Epidermal melanocyte (primary cell): ENCODE measurements around the gene SORBS2.

Experiments
- DNase-seq: peaks from one replicate; pipeline ENCODE4 v3.0.0; 2011; ENCODE audit warnings: low spot score; ENCODE audit not compliant: insufficient read length

SORBS2 gene

GRCh38 chr4:185775792-185776555 lies 36.0 kb downstream of the SORBS2 start:
- no peak for DNase-seq

GRCh38 chr4:185774845-185775680 lies 36.9 kb downstream of the SORBS2 start:
- DNase-seq, result no peak

- DNase-seq, result no peak
Observed at GRCh38 chr4:185774131-185774653, 37.8 kb downstream of the SORBS2 start.

- no peak for DNase-seq
Observed at GRCh38 chr4:185773419-185773818, 38.6 kb downstream of the SORBS2 start.

GRCh38 chr4:185772391-185773093 lies 39.5 kb downstream of the SORBS2 start:
- no peak for DNase-seq

DNA sequence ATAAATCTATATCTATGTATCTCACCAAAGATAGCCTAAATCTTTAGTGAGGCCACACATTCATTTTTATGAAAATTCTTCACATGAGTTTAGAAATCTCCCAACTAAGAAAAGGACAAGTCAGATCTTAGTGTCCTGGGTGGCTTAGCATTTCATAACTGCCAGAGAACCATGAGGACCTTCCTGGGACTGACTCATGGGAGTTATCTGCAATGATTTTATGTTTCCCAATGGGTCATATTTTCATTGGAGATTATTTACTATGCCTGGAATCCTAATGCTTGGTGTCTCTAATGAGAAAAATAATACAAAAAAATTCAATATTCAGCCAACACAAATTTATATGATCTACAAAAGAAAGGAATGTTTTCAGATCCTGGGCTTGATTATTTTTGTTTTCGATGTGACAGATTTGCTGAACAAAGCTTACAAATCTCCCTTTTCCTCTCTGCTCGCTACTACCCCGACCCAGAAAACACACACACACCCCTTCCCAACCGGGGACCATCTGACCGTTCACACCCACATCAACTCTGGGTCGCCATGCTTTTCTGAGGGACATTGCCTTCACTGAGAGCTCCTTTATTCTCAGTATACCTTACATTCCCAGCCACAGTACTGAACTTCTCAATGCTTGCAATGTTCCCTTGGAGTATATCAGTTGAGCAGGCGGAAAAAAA lies 40.1 kb downstream of the SORBS2 start:
- no peak for DNase-seq

- no peak for DNase-seq
Observed at GRCh38 chr4:185767528-185767927, 44.5 kb downstream of the SORBS2 start.

DNA sequence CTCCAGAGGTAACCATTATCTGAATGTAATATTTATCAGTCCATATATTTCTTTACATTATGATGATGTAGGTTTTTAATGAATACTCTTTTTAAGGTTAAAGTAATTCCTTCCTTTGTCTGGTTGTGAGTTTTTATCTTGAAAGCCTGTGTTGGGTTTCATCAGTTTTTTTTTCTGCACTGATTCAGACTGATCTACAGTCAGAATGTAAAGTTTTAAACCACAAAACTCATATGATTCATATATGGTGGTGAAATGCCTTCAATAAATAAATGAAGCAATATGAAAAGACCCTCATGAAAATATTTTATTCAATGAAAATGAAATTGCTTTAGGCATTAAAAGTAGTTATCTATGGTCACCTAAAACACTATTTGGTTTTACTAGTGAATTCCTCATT lies 47.1 kb downstream of the SORBS2 start:
- DNase-seq, result no peak

- no peak for DNase-seq
Observed at GRCh38 chr4:185761352-185762235, 50.4 kb downstream of the SORBS2 start.

DNA sequence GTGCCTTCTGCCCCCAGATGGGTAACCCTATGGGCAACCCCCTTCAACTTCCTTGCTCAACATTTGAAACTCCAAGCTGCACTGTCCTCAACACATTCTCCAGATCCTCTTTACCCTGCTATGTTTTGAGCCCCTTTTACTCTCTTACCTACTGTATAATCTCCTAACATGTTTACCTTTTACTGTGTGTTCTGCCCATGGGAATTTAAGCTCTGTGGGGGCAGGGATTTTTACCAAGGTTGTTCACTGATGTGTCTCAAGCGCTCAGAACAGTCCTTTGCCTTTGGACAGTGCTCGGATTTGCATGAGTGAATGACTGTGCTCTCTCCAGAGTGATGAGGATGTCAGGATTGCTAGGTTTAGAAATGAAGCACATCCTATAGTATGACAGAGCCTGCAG lies 53.2 kb downstream of the SORBS2 start:
- DNase-seq, result no peak

GRCh38 chr4:185755451-185755850 lies 56.5 kb downstream of the SORBS2 start:
- DNase-seq, result no peak

- DNase-seq, result no peak
Observed at GRCh38 chr4:185754961-185755360, 57.0 kb downstream of the SORBS2 start.

- DNase-seq, result no peak
Observed at GRCh38 chr4:185752872-185753271, 59.1 kb downstream of the SORBS2 start.

DNA sequence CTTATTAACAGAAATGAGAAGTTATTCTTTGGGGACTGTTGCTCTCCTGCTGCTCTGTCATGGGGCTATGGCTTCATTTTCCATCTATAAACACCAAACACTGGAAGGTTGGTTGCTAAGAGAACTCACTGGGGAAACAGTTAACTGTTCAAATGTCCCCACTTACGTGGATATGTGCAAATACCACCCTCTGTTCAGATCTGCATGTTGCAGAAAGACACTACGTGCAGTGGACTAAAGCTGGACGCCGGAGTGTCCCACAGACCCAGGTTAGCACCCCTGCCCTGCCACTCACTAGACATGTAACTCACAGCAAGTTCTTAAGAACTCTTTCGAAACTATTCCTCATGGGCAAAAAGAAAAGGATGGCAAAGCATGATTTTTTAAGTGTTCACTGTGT lies 62.1 kb downstream of the SORBS2 start:
- no peak for DNase-seq

DNA sequence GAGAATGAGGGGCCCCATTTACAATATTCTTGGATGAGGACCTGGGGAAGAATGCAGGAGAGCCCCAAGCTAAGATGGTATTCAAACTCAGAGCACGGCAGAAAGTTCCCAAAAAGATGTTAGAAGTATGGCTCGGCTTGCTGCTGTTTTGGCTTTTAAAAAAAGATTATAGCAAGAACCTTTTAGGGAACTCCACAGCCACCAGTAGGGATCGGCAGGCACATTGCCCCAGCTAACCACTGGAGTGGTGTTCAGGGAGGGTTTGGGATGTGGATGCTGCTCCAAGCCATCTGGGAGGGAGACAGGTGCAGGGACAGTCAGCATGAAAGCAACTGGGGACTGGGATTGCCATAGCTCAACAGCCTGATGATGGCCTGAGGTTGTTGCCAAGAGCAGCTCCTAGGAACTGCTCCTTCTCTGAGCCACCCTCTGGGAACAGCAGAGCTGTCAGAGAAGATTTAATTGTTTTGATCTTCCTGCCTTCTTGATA lies 63.0 kb downstream of the SORBS2 start:
- DNase-seq, result no peak

DNA sequence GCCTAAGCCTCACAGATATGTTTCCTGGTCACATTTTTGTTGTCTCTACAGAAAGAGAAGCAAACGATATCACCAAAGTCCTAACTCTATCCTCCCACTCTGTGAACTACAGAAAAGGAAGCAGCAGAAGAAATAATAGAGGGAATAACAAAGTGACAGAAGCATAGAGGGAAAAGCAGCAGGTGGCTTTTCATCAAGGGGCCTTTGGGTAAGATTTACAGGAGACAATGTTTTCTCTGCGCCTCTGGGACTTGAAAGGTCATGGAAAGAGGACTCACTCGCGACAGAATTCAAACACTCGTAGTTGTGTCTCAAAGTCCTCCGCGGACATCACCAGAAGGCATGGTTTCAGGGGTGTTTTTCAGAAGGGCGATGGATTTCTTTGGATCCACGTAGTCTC lies 66.1 kb downstream of the SORBS2 start:
- no peak for DNase-seq

GRCh38 chr4:185744946-185745345 lies 67.0 kb downstream of the SORBS2 start:
- DNase-seq, result no peak

DNA sequence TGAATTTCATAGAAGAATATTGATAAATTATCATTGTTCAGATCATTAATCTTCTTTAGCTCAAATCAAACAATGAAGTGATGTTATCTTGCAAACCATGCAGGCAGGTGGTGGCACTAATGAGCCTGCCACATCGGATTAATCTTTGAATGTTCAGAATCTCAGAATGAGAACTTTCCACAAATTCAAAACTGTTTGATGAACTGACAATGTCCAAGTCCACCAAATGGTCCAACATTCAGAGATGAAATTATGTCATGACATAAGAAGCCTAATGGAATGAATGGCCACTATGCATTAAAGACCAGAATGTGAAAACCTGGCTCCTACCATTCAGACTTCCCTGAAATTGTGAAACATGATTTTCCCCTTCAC lies 67.5 kb downstream of the SORBS2 start:
- no peak for DNase-seq

DNA sequence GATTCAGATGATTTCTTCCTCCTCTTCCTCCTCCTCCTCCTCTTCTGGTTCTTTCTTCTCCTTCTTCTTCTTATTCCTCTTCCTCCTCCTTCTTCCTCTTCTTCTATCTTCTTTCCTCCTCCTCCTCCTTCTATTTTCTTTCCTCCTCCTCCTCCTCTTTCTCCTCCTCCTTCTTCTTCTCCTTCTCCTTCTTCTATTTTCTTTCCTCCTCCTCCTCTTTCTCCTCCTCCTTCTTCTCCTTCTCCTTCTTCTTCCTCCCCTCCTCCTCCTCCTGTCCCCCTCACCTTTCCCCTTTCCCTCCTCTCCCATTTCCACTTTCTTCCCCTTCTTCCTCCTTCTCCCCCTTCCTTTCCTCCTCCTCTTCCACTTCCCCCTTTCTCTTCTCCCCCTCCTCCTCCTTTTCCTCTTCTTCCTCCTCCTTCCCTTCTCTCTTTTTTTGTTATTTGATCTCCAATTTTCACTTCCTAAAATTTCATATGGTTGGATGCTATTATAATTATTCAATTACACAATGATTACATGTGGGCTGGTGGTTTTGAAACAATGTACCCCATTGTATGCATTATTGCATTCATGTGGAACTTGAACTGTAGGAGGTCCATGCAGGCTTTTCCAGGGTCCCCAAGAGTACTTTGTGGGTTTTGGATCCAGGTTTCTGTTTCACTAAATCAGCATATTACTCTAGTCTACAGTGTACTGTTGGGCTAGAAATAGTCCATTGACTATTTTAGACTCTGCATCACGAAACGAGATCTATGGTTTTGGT lies 68.1 kb downstream of the SORBS2 start:
- no peak for DNase-seq
